ENCODE results near the gene IFT122. TPM values are rescaled to one million over a fixed set of nuclear protein-coding genes. Genes with fewer than 3 reads are reported as not detected.
"Not testable (repeated sequence)": the region's sequence is repeated elsewhere in the genome, so short reads cannot be mapped to it uniquely, and the experiment has no call there.

IFT122 gene
- total RNA-seq, 6 experiments from 2014 or later, result 7.1 to 16.8 (median 11.5) TPM

GRCh38 chr3:129540776-129541516, 100.9 kb downstream of the IFT122 start:
- TF ChIP-seq CTCF (IDR thresholded peaks at IDR 0.05) (no peak), POLR2A (IDR thresholded peaks at IDR 0.05) (no peak)
- 82% methylated on average over 10 of the region's 11 CpGs for WGBS (ENCODE audit: insufficient coverage, low coverage, low lambda C conversion rate, missing lambda C conversion rate)
- intact Hi-C loops (cut with DNase I), result no loop called here

GRCh38 chr3:129542747-129543146, 102.7 kb downstream of the IFT122 start:
- H3K4me3 ChIP-seq, result no peak overlapping the region
- H3K4me1 ChIP-seq, result no peaks in the 10 kb centered on the region
- H3K36me3 ChIP-seq, result no peaks in the 10 kb centered on the region
- 80% methylated on average over 1 of the region's 5 CpGs for WGBS (ENCODE audit: insufficient coverage, low coverage, low lambda C conversion rate, missing lambda C conversion rate)
- intact Hi-C loops (cut with DNase I), result no loop called here
- H3K9me3 ChIP-seq, result no peaks in the 10 kb centered on the region
- no peak for TF ChIP-seq CTCF (IDR thresholded peaks at IDR 0.05)
- TF ChIP-seq POLR2A (IDR thresholded peaks at IDR 0.05), result no peak
- DNase-seq, result no peak
- H3K27me3 ChIP-seq, result no peaks in the 10 kb centered on the region
- no peak for ATAC-seq
- H3K27ac ChIP-seq, result no peak overlapping the region

More at GRCh38 chr3:129540776-129541516, 100.9 kb downstream of the IFT122 start:
- no peak for ATAC-seq
- no peak overlapping the region for H3K27ac ChIP-seq
- H3K4me1 ChIP-seq, result no peaks in the 10 kb centered on the region
- no peaks in the 10 kb centered on the region for H3K27me3 ChIP-seq
- H3K36me3 ChIP-seq, result no peaks in the 10 kb centered on the region
- no peak overlapping the region for H3K4me3 ChIP-seq
- no peak for DNase-seq
- H3K9me3 ChIP-seq, result no peaks in the 10 kb centered on the region

GRCh38 chr3:129543156-129543790, 103.2 kb downstream of the IFT122 start, which contains the start of gene H1-8:
Gene H1-8, plus strand, starts transcription at chr3:129543175. Its CDS starts 44 bp downstream, at chr3:129543219.
- H3K27ac ChIP-seq, result no peak within 1 kb of the TSS
- no peaks in the 10 kb centered on the region for H3K36me3 ChIP-seq
- H3K4me3 ChIP-seq, result no peak within 1 kb of the TSS
- no peaks in the 10 kb centered on the region for H3K27me3 ChIP-seq
- WGBS (ENCODE audit: insufficient coverage, low coverage, low lambda C conversion rate, missing lambda C conversion rate), result no CpG with 5 or more reads among the region's 16 CpGs
- intact Hi-C loops (cut with DNase I), result no loop called here
- no peaks in the 10 kb centered on the region for H3K9me3 ChIP-seq
- no peak for TF ChIP-seq POLR2A (IDR thresholded peaks at IDR 0.05)
- TF ChIP-seq CTCF (IDR thresholded peaks at IDR 0.05), result no peak
- ATAC-seq, result no peak
- no peaks in the 10 kb centered on the region for H3K4me1 ChIP-seq
- peak in 1 of 3 donors; percentile 12 for DNase-seq

GRCh38 chr3:129543999-129544398, 104.0 kb downstream of the IFT122 start:
- Histone ChIP-seq H3K27ac (no peak overlapping the region), H3K4me3 (no peak overlapping the region), H3K27me3 (no peaks in the 10 kb centered on the region), H3K4me1 (no peaks in the 10 kb centered on the region), H3K9me3 (no peaks in the 10 kb centered on the region), H3K36me3 (no peaks in the 10 kb centered on the region)
- DNase-seq, result no peak
- ATAC-seq, result peak; percentile 26 to 68 (median 47)
- intact Hi-C loops (cut with DNase I), result no loop called here
- 79% methylated on average over 5 of the region's 9 CpGs for WGBS (ENCODE audit: insufficient coverage, low coverage, low lambda C conversion rate, missing lambda C conversion rate)
- TF ChIP-seq POLR2A (IDR thresholded peaks at IDR 0.05) (no peak), CTCF (IDR thresholded peaks at IDR 0.05) (no peak)

GRCh38 chr3:129545951-129546350, 105.9 kb downstream of the IFT122 start:
- H3K27me3 ChIP-seq; H3K9me3 ChIP-seq; H3K36me3 ChIP-seq; DNase-seq; H3K4me3 ChIP-seq; H3K4me1 ChIP-seq; ATAC-seq; intact Hi-C loops (cut with DNase I); H3K27ac ChIP-seq: not testable (repeated sequence)
- 47% methylated on average over 3 of the region's 3 CpGs for WGBS (ENCODE audit: insufficient coverage, low coverage, low lambda C conversion rate, missing lambda C conversion rate)

Measured in right lobe of liver (tissue), 6 donors.